H1 (cell line): ENCODE data around the gene ANKRD9. TPM values are rescaled to one million over a fixed set of nuclear protein-coding genes. Genes with fewer than 3 reads are reported as not detected.

Experiments used
- CTCF ChIA-PET: fragments of 300-600 bp; sonication (Branson Sonifier 250); formaldehyde crosslinking; loops from one replicate; lab custom pipeline; 2021; ENCODE audit not compliant: partially characterized antibody; lab: Charles Lee
- POLR2A ChIA-PET: fragments of 300-600 bp; sonication (Branson Sonifier 250); formaldehyde crosslinking; loops from one replicate; lab custom pipeline; 2021; ENCODE audit warnings: inconsistent platforms; ENCODE audit not compliant: partially characterized antibody; lab: Charles Lee
- DNase-seq, 2 experiments: peaks; one replicate each; pipeline versions ENCODE4 v3.0.0 to v3.0.0-alpha.2; 2010 to 2022; ENCODE audit warnings: low spot score in 2 of 2, low read depth in 1 of 2, mixed read lengths in 1 of 2
- FAIRE-seq: peaks from 2 replicates; lab custom pipeline; 2011; peaks lifted over from hg19 to GRCh38; lab: Jason Lieb, UNC
- H2AFZ ChIP-seq: 2 replicates; pipeline ENCODE4 v1.8.1; 2012; ENCODE audit warnings: low read length, inconsistent platforms
- H2AK5ac ChIP-seq: 2 replicates; pipeline ENCODE4 v1.6.1; 2013; ENCODE audit warnings: low read depth, low read length
- H2BK120ac ChIP-seq: replicated peaks from 2 replicates; pipeline ENCODE3; 2013; ENCODE audit warnings: low read depth, low read length, inconsistent platforms
- H2BK12ac ChIP-seq: 2 replicates; pipeline ENCODE4 v1.6.1; 2013; ENCODE audit warnings: low read depth, low read length
- H2BK15ac ChIP-seq: 2 replicates; pipeline ENCODE4 v1.6.1; 2013; ENCODE audit warnings: low read length
- H2BK20ac ChIP-seq: 2 replicates; pipeline ENCODE4 v1.6.1; 2013; ENCODE audit warnings: low read length
- H2BK5ac ChIP-seq: 2 replicates; pipeline ENCODE4 v1.6.1; 2013; ENCODE audit warnings: low read depth, low read length
- H3K14ac ChIP-seq: 2 replicates; pipeline ENCODE4 v1.6.1; 2013; ENCODE audit warnings: inconsistent platforms; ENCODE audit not compliant: insufficient read length
- H3K18ac ChIP-seq: 2 replicates; pipeline ENCODE4 v1.6.1; 2013; ENCODE audit warnings: low read length; ENCODE audit errors: extremely low read depth
- H3K23ac ChIP-seq: 2 replicates; pipeline ENCODE4 v1.6.1; 2013; ENCODE audit warnings: inconsistent platforms; ENCODE audit not compliant: insufficient read length
- H3K23me2 ChIP-seq: 2 replicates; pipeline ENCODE4 v1.6.1; 2013; ENCODE audit warnings: low read depth, low read length
- H3K27ac ChIP-seq: 2 replicates; pipeline ENCODE4 v1.6.1; 2011; ENCODE audit warnings: low read depth, low read length, inconsistent platforms
- H3K27me3 ChIP-seq, 4 experiments: replicated peaks in 1 of 4; 1 replicate in 1 of 4; 2 replicates in 3 of 4; pipeline versions ENCODE4 v1.6.1 to v1.8.1; 2011 to 2013; ENCODE audit warnings: low read length in 3 of 4, mild to moderate bottlenecking in 3 of 4, inconsistent platforms in 2 of 4, mixed read lengths in 2 of 4, moderate library complexity in 1 of 4; ENCODE audit not compliant: control insufficient read depth in 3 of 4, insufficient read depth in 3 of 4; ENCODE audit errors: extremely low read depth in 1 of 4
- H3K36me3 ChIP-seq, 4 experiments: 2 replicates each; pipeline versions ENCODE4 v1.6.1 to v1.8.1; 2011 to 2013; ENCODE audit warnings: mild to moderate bottlenecking in 4 of 4, low read length in 3 of 4, moderate library complexity in 2 of 4, control low read depth in 1 of 4, inconsistent platforms in 1 of 4; ENCODE audit not compliant: insufficient read depth in 4 of 4, control insufficient read depth in 2 of 4
- H3K4ac ChIP-seq: replicated peaks from 2 replicates; pipeline ENCODE3; 2013; ENCODE audit warnings: low read length, low read depth, mixed read lengths, inconsistent platforms; ENCODE audit not compliant: insufficient read length
- H3K4me1 ChIP-seq, 4 experiments: replicated peaks in 1 of 4; 1 replicate in 1 of 4; 2 replicates in 3 of 4; pipeline versions ENCODE4 v1.6.1 to v1.8.1; 2011 to 2013; ENCODE audit warnings: low read length in 3 of 4, inconsistent platforms in 2 of 4, mixed read lengths in 1 of 4; ENCODE audit not compliant: insufficient read depth in 4 of 4, control insufficient read depth in 3 of 4
- H3K4me2 ChIP-seq, 2 experiments: 2 replicates each; pipeline versions ENCODE4 v1.6.1 to v1.8.1; 2011 to 2013; ENCODE audit warnings: low read depth in 2 of 2, low read length in 2 of 2, control low read depth in 1 of 2, inconsistent platforms in 1 of 2, mild to moderate bottlenecking in 1 of 2; ENCODE audit not compliant: insufficient read depth in 1 of 2
- H3K4me3 ChIP-seq, 4 experiments: fragments of 200-600, 300-600 bp in 1 of 4; sonication (generic), shearing (Covaris generic), sonication (Bioruptor Twin) in 1 of 4; 2 replicates each; pipeline versions ENCODE4 v1.5.1 to v1.8.1; 2011 to 2016; ENCODE audit warnings: low read length in 4 of 4, low read depth in 3 of 4, control low read depth in 2 of 4, inconsistent platforms in 2 of 4, mild to moderate bottlenecking in 2 of 4, mixed read lengths in 1 of 4, moderate library complexity in 1 of 4; ENCODE audit not compliant: insufficient read depth in 2 of 4; ENCODE audit errors: extremely low read depth in 1 of 4
- H3K56ac ChIP-seq: replicated peaks from 2 replicates; pipeline ENCODE3; 2013; ENCODE audit warnings: low read depth, mild to moderate bottlenecking, mixed read lengths, low read length, inconsistent platforms; ENCODE audit not compliant: insufficient read length
- H3K79me1 ChIP-seq: 2 replicates; pipeline ENCODE4 v1.6.1; 2013; ENCODE audit warnings: low read depth, low read length, control low read depth
- H3K79me2 ChIP-seq, 2 experiments: 2 replicates each; pipeline versions ENCODE4 v1.6.1 to v1.8.1; 2012 to 2013; ENCODE audit warnings: low read length in 2 of 2, mild to moderate bottlenecking in 2 of 2, inconsistent platforms in 1 of 2; ENCODE audit not compliant: insufficient read depth in 2 of 2, control insufficient read depth in 1 of 2
- H3K9ac ChIP-seq, 4 experiments: replicated peaks in 1 of 4; 1 replicate in 1 of 4; 2 replicates in 3 of 4; pipeline versions ENCODE4 v1.6.1 to v1.8.1; 2011 to 2013; ENCODE audit warnings: low read depth in 3 of 4, low read length in 3 of 4, control low read depth in 2 of 4, mild to moderate bottlenecking in 2 of 4, moderate library complexity in 2 of 4, inconsistent platforms in 1 of 4; ENCODE audit errors: extremely low read depth in 1 of 4
- H3K9me3 ChIP-seq, 2 experiments: 2 replicates each; pipeline versions ENCODE4 v1.6.1 to v1.8.1; 2012 to 2013; ENCODE audit warnings: mild to moderate bottlenecking in 2 of 2, moderate library complexity in 2 of 2, control low read depth in 1 of 2, inconsistent platforms in 1 of 2, low read depth in 1 of 2, low read length in 1 of 2, mixed read lengths in 1 of 2; ENCODE audit not compliant: insufficient read depth in 2 of 2
- H4K20me1 ChIP-seq, 2 experiments: replicated peaks in 1 of 2; 2 replicates each; pipeline versions ENCODE3 to v1.8.1; 2011 to 2013; ENCODE audit warnings: inconsistent platforms in 2 of 2, low read length in 2 of 2, mild to moderate bottlenecking in 1 of 2; ENCODE audit not compliant: insufficient read depth in 2 of 2, control insufficient read depth in 1 of 2
- H4K5ac ChIP-seq: 2 replicates; pipeline ENCODE4 v1.6.1; 2013; ENCODE audit warnings: low read length, low read depth, mixed read lengths, inconsistent platforms; ENCODE audit not compliant: insufficient read length
- H4K8ac ChIP-seq: 2 replicates; pipeline ENCODE4 v1.8.0; 2013; ENCODE audit warnings: mild to moderate bottlenecking, moderate library complexity, low read length, inconsistent platforms; ENCODE audit not compliant: insufficient read depth; ENCODE audit errors: extremely low read depth
- H4K91ac ChIP-seq: replicated peaks from 2 replicates; pipeline ENCODE3; 2013; ENCODE audit warnings: low read length, mixed read lengths, inconsistent platforms; ENCODE audit not compliant: insufficient read length
- BRCA1 ChIP-seq: IDR thresholded peaks from 2 replicates; pipeline ENCODE4 v1.6.1; 2012; ENCODE audit warnings: low read depth, low read length, improper control_type of control experiment
- CHD1 ChIP-seq: IDR thresholded peaks from 2 replicates; pipeline ENCODE4 v1.6.1; 2012; ENCODE audit warnings: low read depth, low read length, improper control_type of control experiment
- KDM4A ChIP-seq: IDR thresholded peaks from one replicate; pipeline ENCODE4 v1.7.1; 2012; ENCODE audit warnings: low read depth, mild to moderate bottlenecking, moderate library complexity, low read length, inconsistent platforms; ENCODE audit not compliant: severe bottlenecking
- SP2 ChIP-seq: IDR thresholded peaks from 2 replicates; pipeline ENCODE4 v1.6.1; 2012; ENCODE audit warnings: mild to moderate bottlenecking, low read length, inconsistent platforms
- TAF7 ChIP-seq: optimal IDR thresholded peaks from 2 replicates; pipeline ENCODE3; 2011; ENCODE audit warnings: low read depth, mild to moderate bottlenecking, inconsistent platforms, low read length, moderate library complexity, borderline replicate concordance
- WGBS, 2 experiments: shearing (Covaris generic) in 1 of 2; methylation state at CpG; one replicate each; pipeline versions ENCODE4 v1.1.6 to v1.1.7; 2013 to 2015; ENCODE audit warnings: low lambda C conversion rate in 2 of 2, mixed read lengths in 2 of 2, inconsistent platforms in 1 of 2, low coverage in 1 of 2, missing lambda C conversion rate in 1 of 2; ENCODE audit not compliant: insufficient replicate concordance in 2 of 2, insufficient coverage in 1 of 2, insufficient read length in 1 of 2; ENCODE audit errors: extremely low coverage in 1 of 2, missing lambda C conversion rate in 1 of 2; 5-methylcytosine and 5-hydroxymethylcytosine counted together
- polyA plus RNA-seq, 7 experiments: library from polyadenylated mRNA; depleted of rRNA in 3 of 7; stranded (reverse) in 5 of 7; unstranded in 2 of 7; fragments of >200 nt in 5 of 7; fragments of 200-250 nt in 2 of 7; gene quantifications; 1 replicate in 5 of 7; 2 replicates in 1 of 7; 4 replicates in 1 of 7; pipeline versions ENCODE4 v1.2.1 to v1.2.3, GENCODE V29; 2011 to 2013; ENCODE audit warnings: missing spikeins in 2 of 7, mixed read lengths in 2 of 7
- total RNA-seq: library from RNA; stranded (reverse); fragmentation: NEBNext Ultra II Directional; extraction: Animal tissue kit (Norgen Biotek cat#: 25700); gene quantifications from 2 replicates; pipeline ENCODE4 v1.2.1, GENCODE V29; 2021

ANKRD9 gene
- total and polyA plus RNA-seq, 2 of the 8 experiments (the other 6 are each of a cell fraction or from before 2014, with no cell fraction given) = 37.0 to 41.8 TPM

DNA sequence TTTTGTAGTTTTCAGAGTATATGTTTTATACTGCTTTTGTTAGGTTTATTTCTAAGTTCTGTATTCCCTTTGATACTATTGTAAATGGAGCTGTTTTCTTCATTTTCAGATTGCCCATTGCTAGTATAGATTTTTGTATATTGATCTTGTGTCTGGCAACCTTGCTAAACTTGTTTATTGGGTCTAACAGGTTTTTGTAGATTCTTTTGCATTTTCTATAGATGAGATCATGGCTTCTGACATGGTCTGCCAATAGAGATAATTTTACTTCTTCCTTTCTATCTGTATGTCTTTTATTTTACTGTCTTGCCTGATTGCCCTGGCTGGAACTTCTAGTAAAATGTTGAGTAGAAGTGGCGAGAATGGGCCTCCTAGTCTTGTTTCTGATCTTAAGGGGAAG lies 40.3 kb downstream of the ANKRD9 start:
- H3K79me2 ChIP-seq = no peaks in the 10 kb centered on the region
- no peak overlapping the region for H2BK15ac ChIP-seq
- no peaks in the 10 kb centered on the region for H3K27me3 ChIP-seq
- H3K4ac ChIP-seq = no peak overlapping the region
- no peak overlapping the region for H3K18ac ChIP-seq
- no peak overlapping the region for H2BK5ac ChIP-seq
- no peaks in the 10 kb centered on the region for H3K9me3 ChIP-seq
- WGBS, 2 experiments = 100% methylated on average over 1 of the region's 1 CpG; no CpG with 5 or more reads in 1 of the 2 experiments
- H4K91ac ChIP-seq = no peak overlapping the region
- H3K36me3 ChIP-seq = peaks cover 0 to 4% (median 0%) of the 10 kb centered on the region in 4 experiments; a peak in 2 of 8 replicates
- no peak overlapping the region for H4K5ac ChIP-seq
- no peak overlapping the region for H4K8ac ChIP-seq
- ChIA-PET POLR2A (interaction anchor here (0.6 to 1.1 kb wide), 2 partner anchors 8 to 17 kb away, joined by 3 read pairs; no protein-coding TSS in a partner anchor), CTCF (interaction anchor here (1.0 to 1.6 kb wide), 2 partner anchors 12 to 31 kb away, joined by 3 to 4 read pairs; no protein-coding TSS in a partner anchor)
- no peak overlapping the region for H2BK120ac ChIP-seq
- H3K79me1 ChIP-seq = no peaks in the 10 kb centered on the region
- DNase-seq = no peak
- no peak overlapping the region for H2AK5ac ChIP-seq
- no peak overlapping the region for H3K4me2 ChIP-seq
- H2AFZ ChIP-seq = no peak overlapping the region
- no peaks in the 10 kb centered on the region for H3K23me2 ChIP-seq
- H3K4me3 ChIP-seq = no peak overlapping the region
- H3K9ac ChIP-seq = no peak overlapping the region
- H2BK12ac ChIP-seq = no peak overlapping the region
- H3K56ac ChIP-seq = no peak overlapping the region
- H3K14ac ChIP-seq = no peak overlapping the region
- FAIRE-seq = no peak
- no peak overlapping the region for H3K27ac ChIP-seq
- no peaks in the 10 kb centered on the region for H3K4me1 ChIP-seq
- peaks cover 0 to 2% of the 10 kb centered on the region in 2 experiments for H4K20me1 ChIP-seq
- no peak overlapping the region for H3K23ac ChIP-seq
- no peak overlapping the region for H2BK20ac ChIP-seq
- TF ChIP-seq SP2 = no peak
- TF ChIP-seq CHD1 = no peak
- no peak for TF ChIP-seq BRCA1
- TF ChIP-seq TAF7 = no peak
- TF ChIP-seq KDM4A = no peak
